DND-41 (cell line): Measurements from ENCODE around the gene KIAA1328.

ENCODE experiments used
- ATAC-seq: fragments of 200-7000 bp; cut with Tn5 transposase; 3 replicates; pipeline ENCODE4 v1.9.1; 2021; ENCODE audit warnings: low read depth; ENCODE audit not compliant: insufficient read depth
- DNase-seq: peaks from one replicate; pipeline ENCODE4 v3.0.0-alpha.2; 2020
- H2AFZ ChIP-seq: 2 replicates; pipeline ENCODE4 v1.6.0; 2012; ENCODE audit warnings: low read depth, low read length
- H3K27ac ChIP-seq: 2 replicates; pipeline ENCODE4 v1.5.1; 2012; ENCODE audit warnings: low read length, inconsistent platforms
- H3K27me3 ChIP-seq: fragments of 200-600 bp; sonication (generic); 2 replicates; pipeline ENCODE4 v1.6.0; 2012; ENCODE audit warnings: low read length, mild to moderate bottlenecking, inconsistent platforms; ENCODE audit not compliant: insufficient read depth, poor library complexity
- H3K36me3 ChIP-seq: 2 replicates; pipeline ENCODE4 v1.5.1; 2012; ENCODE audit warnings: low read length, inconsistent platforms; ENCODE audit not compliant: insufficient read depth
- H3K4me1 ChIP-seq: 2 replicates; pipeline ENCODE4 v1.5.1; 2012; ENCODE audit warnings: mild to moderate bottlenecking, low read length; ENCODE audit not compliant: insufficient read depth
- H3K4me2 ChIP-seq: 2 replicates; pipeline ENCODE4 v1.6.0; 2012; ENCODE audit warnings: mild to moderate bottlenecking, moderate library complexity, low read length, inconsistent platforms; ENCODE audit not compliant: insufficient read depth
- H3K4me3 ChIP-seq, 2 experiments: fragments of 200-600 bp in 1 of 2; shearing (Covaris generic) in 1 of 2; 2 replicates each; pipeline ENCODE4 v1.5.1; 2012 to 2016; ENCODE audit warnings: inconsistent platforms in 2 of 2, low read length in 2 of 2, mild to moderate bottlenecking in 2 of 2, low read depth in 1 of 2, moderate library complexity in 1 of 2
- H3K79me2 ChIP-seq: 2 replicates; pipeline ENCODE4 v1.6.0; 2012; ENCODE audit warnings: low read length, inconsistent platforms; ENCODE audit not compliant: insufficient read depth
- H3K9ac ChIP-seq: 2 replicates; pipeline ENCODE4 v1.6.0; 2012; ENCODE audit warnings: low read depth, mild to moderate bottlenecking, inconsistent platforms, low read length, moderate library complexity
- H3K9me3 ChIP-seq: 2 replicates; pipeline ENCODE4 v1.5.1; 2012; ENCODE audit warnings: low read length, moderate library complexity, mild to moderate bottlenecking, inconsistent platforms; ENCODE audit not compliant: insufficient read depth, severe bottlenecking
- H4K20me1 ChIP-seq: 2 replicates; pipeline ENCODE4 v1.6.0; 2012; ENCODE audit warnings: low read length; ENCODE audit not compliant: insufficient read depth
- EZH2 ChIP-seq: IDR thresholded peaks from 3 replicates; pipeline ENCODE4 v1.6.1; 2012; ENCODE audit warnings: borderline replicate concordance, low read depth, mild to moderate bottlenecking, moderate library complexity, low read length, inconsistent platforms; ENCODE audit not compliant: severe bottlenecking
- TF ChIP-seq, protein P1 (sequence below): IDR thresholded peaks from 2 replicates; pipeline ENCODE4 v1.5.1; 2012; ENCODE audit warnings: borderline replicate concordance, low read length, moderate library complexity, mild to moderate bottlenecking; ENCODE audit not compliant: poor library complexity, severe bottlenecking; ENCODE audit errors: extremely low read depth

Gene KIAA1328

GRCh38 chr18:36809590-36810381 is 19.1 kb upstream of the KIAA1328 start:
- TF ChIP-seq, protein P1, sequence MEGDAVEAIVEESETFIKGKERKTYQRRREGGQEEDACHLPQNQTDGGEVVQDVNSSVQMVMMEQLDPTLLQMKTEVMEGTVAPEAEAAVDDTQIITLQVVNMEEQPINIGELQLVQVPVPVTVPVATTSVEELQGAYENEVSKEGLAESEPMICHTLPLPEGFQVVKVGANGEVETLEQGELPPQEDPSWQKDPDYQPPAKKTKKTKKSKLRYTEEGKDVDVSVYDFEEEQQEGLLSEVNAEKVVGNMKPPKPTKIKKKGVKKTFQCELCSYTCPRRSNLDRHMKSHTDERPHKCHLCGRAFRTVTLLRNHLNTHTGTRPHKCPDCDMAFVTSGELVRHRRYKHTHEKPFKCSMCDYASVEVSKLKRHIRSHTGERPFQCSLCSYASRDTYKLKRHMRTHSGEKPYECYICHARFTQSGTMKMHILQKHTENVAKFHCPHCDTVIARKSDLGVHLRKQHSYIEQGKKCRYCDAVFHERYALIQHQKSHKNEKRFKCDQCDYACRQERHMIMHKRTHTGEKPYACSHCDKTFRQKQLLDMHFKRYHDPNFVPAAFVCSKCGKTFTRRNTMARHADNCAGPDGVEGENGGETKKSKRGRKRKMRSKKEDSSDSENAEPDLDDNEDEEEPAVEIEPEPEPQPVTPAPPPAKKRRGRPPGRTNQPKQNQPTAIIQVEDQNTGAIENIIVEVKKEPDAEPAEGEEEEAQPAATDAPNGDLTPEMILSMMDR: peak; percentile 89
- TF ChIP-seq EZH2: no peak
- Histone ChIP-seq H3K9ac (no peak overlapping the region), H3K36me3 (peaks cover 81% of the 10 kb centered on the region), H3K27me3 (no peaks in the 10 kb centered on the region), H3K4me1 (no peaks in the 10 kb centered on the region), H3K79me2 (peaks cover 11% of the 10 kb centered on the region), H2AFZ (no peak overlapping the region), H3K4me2 (no peak overlapping the region), H3K27ac (no peak overlapping the region), H3K4me3 (no peak overlapping the region), H4K20me1 (peaks cover 31% of the 10 kb centered on the region), H3K9me3 (no peaks in the 10 kb centered on the region)
- ATAC-seq: peak; percentile 97
- peak; percentile 48 for DNase-seq

- Histone ChIP-seq H3K79me2 (peaks cover 11% of the 10 kb centered on the region), H3K27ac (no peak overlapping the region), H3K4me2 (no peak overlapping the region), H3K27me3 (no peaks in the 10 kb centered on the region), H4K20me1 (peaks cover 34% of the 10 kb centered on the region), H3K4me1 (no peaks in the 10 kb centered on the region), H3K9me3 (no peaks in the 10 kb centered on the region), H2AFZ (no peak overlapping the region), H3K4me3 (no peak overlapping the region), H3K36me3 (peaks cover 82% of the 10 kb centered on the region), H3K9ac (no peak overlapping the region)
- no peak for TF ChIP-seq EZH2
- TF ChIP-seq, protein P1: no peak
- DNase-seq (no peak), ATAC-seq (no peak)
Measured at GRCh38 chr18:36811430-36811829, 17.5 kb upstream of the KIAA1328 start.

DNA sequence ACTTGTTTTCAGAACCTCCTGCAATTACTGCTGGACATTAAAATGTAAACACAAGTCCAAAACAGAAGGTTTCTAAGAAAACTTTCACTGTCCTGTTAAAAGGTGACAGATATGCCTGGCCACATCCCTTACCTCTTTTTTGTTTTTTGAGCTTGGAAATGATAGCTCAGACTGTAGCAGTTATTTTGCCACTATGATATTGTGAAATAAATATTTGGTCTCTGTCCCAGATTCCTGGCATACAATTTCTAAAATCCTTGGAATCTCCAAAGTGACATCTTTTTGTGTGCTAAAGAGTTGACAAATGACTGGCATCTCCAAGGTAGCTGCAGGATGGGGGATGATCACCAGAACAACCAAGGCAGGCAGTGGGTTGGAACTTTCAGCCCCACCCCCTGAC is 17.0 kb upstream of the KIAA1328 start:
- H4K20me1 ChIP-seq: peaks cover 38% of the 10 kb centered on the region
- TF ChIP-seq, protein P1: no peak
- TF ChIP-seq EZH2: no peak
- H3K9me3 ChIP-seq: no peaks in the 10 kb centered on the region
- no peaks in the 10 kb centered on the region for H3K4me1 ChIP-seq
- H3K79me2 ChIP-seq: peaks cover 12% of the 10 kb centered on the region
- no peak overlapping the region for H3K27ac ChIP-seq
- H3K4me3 ChIP-seq: no peak overlapping the region
- H3K4me2 ChIP-seq: no peak overlapping the region
- H3K36me3 ChIP-seq: peaks cover 84% of the 10 kb centered on the region
- H2AFZ ChIP-seq: no peak overlapping the region
- DNase-seq (no peak), ATAC-seq (no peak)
- H3K9ac ChIP-seq: no peak overlapping the region
- no peaks in the 10 kb centered on the region for H3K27me3 ChIP-seq

- H3K4me2 ChIP-seq: no peak overlapping the region
- H3K9me3 ChIP-seq: no peaks in the 10 kb centered on the region
- no peak overlapping the region for H2AFZ ChIP-seq
- no peak for ATAC-seq
- no peak overlapping the region for H3K9ac ChIP-seq
- no peaks in the 10 kb centered on the region for H3K27me3 ChIP-seq
- DNase-seq: no peak
- no peak overlapping the region for H3K4me3 ChIP-seq
- peaks cover 84% of the 10 kb centered on the region for H3K36me3 ChIP-seq
- no peaks in the 10 kb centered on the region for H3K4me1 ChIP-seq
- H4K20me1 ChIP-seq: peaks cover 39% of the 10 kb centered on the region
- no peak overlapping the region for H3K27ac ChIP-seq
- peaks cover 14% of the 10 kb centered on the region for H3K79me2 ChIP-seq
- TF ChIP-seq, protein P1: no peak
- no peak for TF ChIP-seq EZH2
Measured at GRCh38 chr18:36812678-36813077, 16.2 kb upstream of the KIAA1328 start.
